Pancreas (tissue), 10 donors: Measurements from ENCODE around the gene ABCA4. TPM values are rescaled to one million over a fixed set of nuclear protein-coding genes. Genes with fewer than 3 reads are reported as not detected.
"Not testable (repeated sequence)": the region's sequence is repeated elsewhere in the genome, so short reads cannot be mapped to it uniquely, and the experiment has no call there.

Experiments
- ATAC-seq, 4 donors: fragments of 200-7000 bp; cut with Tn5 transposase; one replicate each; pipeline versions ENCODE4 v1.8.0 to v1.9.1; 2020; ENCODE audit warnings: mild to moderate bottlenecking in 4 of 4, moderate library complexity in 4 of 4
- DNase-seq, 6 donors: peaks; one replicate each; pipeline ENCODE4 v3.0.0-alpha.2; 2020
- FAIRE-seq: peaks from 2 replicates; lab custom pipeline; 2012; peaks lifted over from hg19 to GRCh38; lab: Jason Lieb, UNC
- H3K27ac ChIP-seq, 4 donors: fragments of 200-600 bp; sonication (generic); 1 replicate in 3 of 4; 2 replicates in 1 of 4; pipeline versions ENCODE4 v1.5.0 to v1.8.0; 2020
- H3K27me3 ChIP-seq, 4 donors: fragments of 200-600 bp; one replicate each; pipeline ENCODE4 v1.8.0; 2021
- H3K36me3 ChIP-seq, 3 donors: fragments of 200-600 bp; sonication (generic) in 1 of 3; one replicate each; pipeline versions ENCODE4 v1.5.0 to v1.8.0; 2020 to 2021
- H3K4me1 ChIP-seq, 3 donors: fragments of 200-600 bp; one replicate each; pipeline ENCODE4 v1.8.0; 2021
- H3K4me3 ChIP-seq, 4 donors: fragments of 200-600 bp; sonication (generic) in 2 of 4; one replicate each; pipeline versions ENCODE4 v1.5.0 to v1.8.0; 2020 to 2021
- H3K9me3 ChIP-seq, 4 donors: fragments of 200-600 bp; one replicate each; pipeline ENCODE4 v1.8.0; 2021
- CTCF ChIP-seq, 4 donors: fragments of 200-600 bp; sonication (generic) in 3 of 4; IDR thresholded peaks; one replicate each; pipeline versions ENCODE4 v1.5.0 to v1.8.0; 2021; ENCODE audit warnings: antibody characterized with exemption in 4 of 4
- WGBS, 2 donors: extraction: QIAGEN DNeasy Blood & Tissue Kit; methylation state at CpG; one replicate each; pipeline ENCODE4 v1.1.7; 2013; 5-methylcytosine and 5-hydroxymethylcytosine counted together
- intact Hi-C, 3 donors: fragments of 100-400 bp; cut with DNase I; formaldehyde crosslinking; loops; one replicate each; pipeline versions ENCODE4 v1.11.1 to v1.14.2; 2022
- polyA plus RNA-seq, 2 donors: library from polyadenylated mRNA; stranded (reverse); fragments of 200-250 nt; gene quantifications; one replicate each; pipeline ENCODE4 v1.2.3, GENCODE V29; 2013
- total RNA-seq, 6 donors: library from RNA; stranded (reverse); fragmentation: NEBNext Ultra II Directional in 4 of 6; extraction: Animal tissue kit (Norgen Biotek cat#: 25700) in 4 of 6; gene quantifications; one replicate each; pipeline versions ENCODE4 v1.2.1 to v1.2.4, GENCODE V29; 2021 to 2023
- donor health status: healthy with polysubstance abuse.
- donor health status: DM: no; HTN: no; CAD: no; lungs with moderate emphysema.
- donor health status: DM: no; HTN: no; CAD: no.
- donor health status: control.
- donor health status: control.
- donor health status: Bipolar disorder and iron deficiency.
- donor health status: DM: yes; HTN: yes; CAD: no.
- donor health status: DM: no; HTN: no; CAD: no.
- donor health status: DM: no; HTN: no; CAD: no.
- donor health status: DM: yes; HTN: yes; CAD: no.

The ABCA4 gene
- total and polyA plus RNA-seq, 8 donors = 0.03 to 0.16 (median 0.14) TPM; not detected in 2

DNA sequence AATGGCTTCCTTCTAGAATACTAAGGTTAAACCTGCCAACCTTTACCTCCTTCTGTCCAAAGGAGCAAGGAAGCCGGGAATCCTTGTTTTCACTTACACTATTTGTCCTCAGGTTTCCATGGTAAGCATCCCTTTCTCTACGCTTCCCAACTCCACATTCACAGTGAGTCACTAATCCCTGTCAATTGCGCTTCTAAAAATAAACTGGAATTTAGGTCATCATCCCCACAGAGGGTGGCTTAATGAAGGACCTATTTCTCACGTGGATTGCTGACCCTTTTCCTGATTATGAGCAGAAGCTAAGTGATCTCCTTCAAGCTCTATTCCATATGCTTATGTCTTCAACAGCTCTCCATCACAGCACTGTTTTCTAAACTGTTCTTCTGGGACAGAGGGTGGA lies 39.9 kb upstream of the ABCA4 start:
- WGBS, 2 donors = 59 to 66% methylated on average over 4 of the region's 4 CpGs
- ATAC-seq = peak in 1 of 4 donors; percentile 55
- no peak for TF ChIP-seq CTCF (IDR thresholded peaks at IDR 0.05)
- Histone ChIP-seq H3K4me1 (no peaks in the 10 kb centered on the region), H3K27ac (no peak overlapping the region), H3K27me3 (no peaks in the 10 kb centered on the region), H3K4me3 (no peak overlapping the region), H3K9me3 (no peaks in the 10 kb centered on the region), H3K36me3 (no peaks in the 10 kb centered on the region)
- no peak for DNase-seq
- no peak for FAIRE-seq
- intact Hi-C loops = no loop called here

DNA sequence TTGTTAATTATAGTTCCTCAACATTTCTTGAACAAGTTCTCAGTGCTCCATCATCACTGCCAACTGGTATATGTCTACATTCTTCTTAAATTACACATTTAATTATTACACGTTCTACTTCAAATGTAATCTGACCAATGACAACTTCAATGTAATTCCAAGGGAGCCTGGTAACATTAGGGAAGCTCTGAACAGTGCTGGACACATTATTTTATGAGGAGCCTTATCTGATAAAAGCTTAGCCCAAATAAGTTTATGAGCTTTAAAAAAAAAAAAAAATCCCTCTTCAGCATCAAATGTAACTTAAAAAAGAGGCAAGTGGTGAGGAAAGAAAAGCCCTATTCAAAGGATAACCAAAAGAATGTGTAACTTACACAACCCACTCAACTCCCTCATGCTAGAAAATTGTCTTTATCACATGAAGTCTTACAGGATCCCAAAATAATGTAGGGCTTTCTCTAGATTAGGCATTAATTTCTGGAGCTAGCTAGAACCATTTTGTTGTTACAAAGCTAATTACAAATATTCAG lies 35.2 kb upstream of the ABCA4 start:
- DNase-seq (no peak), ATAC-seq (no peak), FAIRE-seq (no peak)
- intact Hi-C loops = no loop called here
- no peaks in the 10 kb centered on the region for H3K4me1 ChIP-seq
- TF ChIP-seq CTCF (IDR thresholded peaks at IDR 0.05) = no peak
- no peaks in the 10 kb centered on the region for H3K9me3 ChIP-seq
- H3K4me3 ChIP-seq = no peak overlapping the region
- no peaks in the 10 kb centered on the region for H3K27me3 ChIP-seq
- no peaks in the 10 kb centered on the region for H3K36me3 ChIP-seq
- WGBS, 2 donors = 36 to 38% methylated on average over 1 of the region's 1 CpG
- H3K27ac ChIP-seq = no peak overlapping the region

GRCh38 chr1:94154989-94155388 lies 34.0 kb upstream of the ABCA4 start:
- no peak for TF ChIP-seq CTCF (IDR thresholded peaks at IDR 0.05)
- no peak for FAIRE-seq

DNA sequence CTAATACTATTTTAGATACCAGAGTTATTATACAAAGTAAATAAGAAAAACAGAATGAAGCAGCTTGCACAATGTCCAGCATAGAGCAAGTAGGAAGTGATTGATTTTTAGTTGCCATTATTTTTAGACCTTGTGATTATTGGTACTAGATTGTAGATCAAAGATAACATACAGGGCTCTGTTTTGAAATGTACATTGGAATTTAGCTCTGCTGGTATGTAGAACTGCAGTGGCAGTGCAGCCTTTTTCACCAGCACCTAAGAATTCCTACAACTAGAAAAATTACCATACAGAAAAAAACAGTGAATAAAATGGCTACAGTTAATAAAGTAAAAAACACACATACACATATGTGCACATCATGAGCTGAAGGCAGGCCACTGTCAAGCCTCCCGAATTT lies 32.2 kb upstream of the ABCA4 start:
- no peaks in the 10 kb centered on the region for H3K27me3 ChIP-seq
- no peaks in the 10 kb centered on the region for H3K9me3 ChIP-seq
- no peaks in the 10 kb centered on the region for H3K4me1 ChIP-seq
- intact Hi-C loops = no loop called here
- no peaks in the 10 kb centered on the region for H3K36me3 ChIP-seq
- H3K4me3 ChIP-seq = no peak overlapping the region
- H3K27ac ChIP-seq = no peak overlapping the region
- ATAC-seq = no peak
- TF ChIP-seq CTCF (IDR thresholded peaks at IDR 0.05) = no peak
- 59 to 70% methylated on average over 1 of the region's 1 CpG for WGBS, 2 donors
- DNase-seq = no peak
- no peak for FAIRE-seq

More at GRCh38 chr1:94154989-94155388, 34.0 kb upstream of the ABCA4 start:
- WGBS, 2 donors = 83 to 89% methylated on average over 1 of the region's 1 CpG
- Histone ChIP-seq H3K9me3 (no peaks in the 10 kb centered on the region), H3K36me3 (no peaks in the 10 kb centered on the region), H3K4me3 (no peak overlapping the region), H3K27ac (no peak overlapping the region), H3K27me3 (no peaks in the 10 kb centered on the region), H3K4me1 (no peaks in the 10 kb centered on the region)
- no peak for DNase-seq
- no peak for ATAC-seq
- intact Hi-C loops = no loop called here

GRCh38 chr1:94149166-94149565 lies 28.2 kb upstream of the ABCA4 start:
- H3K9me3 ChIP-seq, H3K36me3 ChIP-seq, ATAC-seq, H3K4me1 ChIP-seq, H3K27ac ChIP-seq, intact Hi-C loops, FAIRE-seq, H3K27me3 ChIP-seq, DNase-seq, H3K4me3 ChIP-seq: not testable (repeated sequence)
